ENCODE data around the gene YOD1.

DNA sequence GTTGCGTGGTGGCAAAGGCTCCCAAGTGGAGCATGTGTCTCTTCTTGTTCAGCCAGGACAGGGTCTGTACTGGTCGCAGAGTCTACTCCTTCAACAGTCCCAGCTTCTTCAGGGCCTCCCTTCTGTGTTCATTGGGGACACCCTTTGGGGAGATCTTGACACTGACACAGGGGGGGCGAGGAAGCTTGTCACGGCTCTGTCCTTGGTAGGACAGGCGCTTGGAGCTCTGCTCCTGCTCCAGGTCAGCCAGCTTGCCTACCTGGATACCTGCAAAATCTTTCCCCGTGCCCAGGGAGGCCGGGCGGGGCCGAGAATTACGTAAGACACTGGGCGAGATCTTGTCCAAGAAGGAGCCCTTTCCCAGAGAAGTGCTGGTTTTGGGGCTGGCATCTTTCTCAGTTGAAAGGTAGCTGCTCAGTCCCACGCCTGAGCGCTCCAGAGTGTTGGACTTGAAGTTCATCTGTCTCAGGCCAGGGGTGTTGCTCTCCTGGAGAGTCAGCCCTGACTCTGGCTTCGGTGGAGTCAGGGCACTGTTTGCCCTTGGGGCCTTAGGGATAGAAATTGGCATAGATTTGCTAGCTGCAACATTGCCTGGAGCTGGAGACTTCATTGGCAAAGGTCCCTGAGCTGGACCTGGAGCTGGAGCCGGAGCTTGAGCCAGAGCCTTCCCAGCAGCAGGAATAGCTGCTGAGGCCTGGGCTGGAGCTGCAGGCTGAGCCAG is 29.0 kb downstream of the YOD1 start:
- TF ChIP-seq, protein P1, sequence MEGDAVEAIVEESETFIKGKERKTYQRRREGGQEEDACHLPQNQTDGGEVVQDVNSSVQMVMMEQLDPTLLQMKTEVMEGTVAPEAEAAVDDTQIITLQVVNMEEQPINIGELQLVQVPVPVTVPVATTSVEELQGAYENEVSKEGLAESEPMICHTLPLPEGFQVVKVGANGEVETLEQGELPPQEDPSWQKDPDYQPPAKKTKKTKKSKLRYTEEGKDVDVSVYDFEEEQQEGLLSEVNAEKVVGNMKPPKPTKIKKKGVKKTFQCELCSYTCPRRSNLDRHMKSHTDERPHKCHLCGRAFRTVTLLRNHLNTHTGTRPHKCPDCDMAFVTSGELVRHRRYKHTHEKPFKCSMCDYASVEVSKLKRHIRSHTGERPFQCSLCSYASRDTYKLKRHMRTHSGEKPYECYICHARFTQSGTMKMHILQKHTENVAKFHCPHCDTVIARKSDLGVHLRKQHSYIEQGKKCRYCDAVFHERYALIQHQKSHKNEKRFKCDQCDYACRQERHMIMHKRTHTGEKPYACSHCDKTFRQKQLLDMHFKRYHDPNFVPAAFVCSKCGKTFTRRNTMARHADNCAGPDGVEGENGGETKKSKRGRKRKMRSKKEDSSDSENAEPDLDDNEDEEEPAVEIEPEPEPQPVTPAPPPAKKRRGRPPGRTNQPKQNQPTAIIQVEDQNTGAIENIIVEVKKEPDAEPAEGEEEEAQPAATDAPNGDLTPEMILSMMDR (optimal IDR thresholded peaks at IDR 0.05 in 1 of 3, IDR thresholded peaks at IDR 0.05 in 1 of 3, conservative IDR thresholded peaks at IDR 0.05 in 1 of 3; ENCODE audit: extremely low read depth in 1 of 3, insufficient read depth in 2 of 3, low read length in 3 of 3): no peak
- TF ChIP-seq EZH2 (IDR thresholded peaks at IDR 0.05; ENCODE audit: low read length): no peak

Data from keratinocyte (primary cell).